Thoracic aorta (tissue), 2 donors: ENCODE measurements around the gene ITGB4. TPM values are rescaled to one million over a fixed set of nuclear protein-coding genes. Genes with fewer than 3 reads are reported as not detected.
"Not testable (repeated sequence)": the region's sequence is repeated elsewhere in the genome, so short reads cannot be mapped to it uniquely, and the experiment has no call there.

Source experiments
- ATAC-seq: fragments of 150-250 bp; one replicate; pipeline ENCODE4 v1.8.0; 2017; ENCODE audit warnings: low read depth; ENCODE audit not compliant: insufficient number of reproducible peaks, low FRiP score
- DNase-seq: peaks from one replicate; pipeline ENCODE4 v3.0.0-alpha.2; 2020; ENCODE audit warnings: low spot score
- H3K27ac ChIP-seq, 2 donors: fragments of 200-600 bp; sonication (generic); 1 replicate in 1 of 2; 2 replicates in 1 of 2; pipeline ENCODE4 v1.5.1; 2016; ENCODE audit warnings: mild to moderate bottlenecking in 2 of 2, moderate library complexity in 2 of 2
- H3K27me3 ChIP-seq: fragments of 200-600 bp; sonication (generic); replicated peaks from 2 replicates; pipeline ENCODE4 v1.6.0; 2016; ENCODE audit warnings: mild to moderate bottlenecking; ENCODE audit not compliant: insufficient read depth
- H3K36me3 ChIP-seq: fragments of 200-600 bp; sonication (generic); one replicate; pipeline ENCODE4 v1.5.1; 2016
- H3K4me1 ChIP-seq, 2 donors: fragments of 200-600 bp; sonication (generic); 1 replicate in 1 of 2; 2 replicates in 1 of 2; pipeline versions ENCODE4 v1.5.1 to v1.6.0; 2016; ENCODE audit warnings: low read depth in 2 of 2, mild to moderate bottlenecking in 1 of 2; ENCODE audit not compliant: control insufficient read depth in 1 of 2
- H3K4me3 ChIP-seq: fragments of 200-600 bp; sonication (generic); 2 replicates; pipeline ENCODE4 v1.5.1; 2016; ENCODE audit warnings: mild to moderate bottlenecking
- H3K9me3 ChIP-seq: fragments of 200-600 bp; sonication (generic); 2 replicates; pipeline ENCODE4 v1.5.1; 2016
- total RNA-seq, 2 donors: library from RNA; depleted of rRNA; stranded (reverse); fragments of >200 nt; gene quantifications; one replicate each; pipeline versions ENCODE4 v1.1.0 to v1.2.3, GENCODE V29; 2016
- TF ChIP-seq, protein P1 (sequence below): fragments of 200-600 bp; sonication (generic); IDR thresholded peaks from one replicate; pipeline ENCODE4 v1.5.1; 2019; ENCODE audit warnings: antibody characterized with exemption

The ITGB4 gene
- total RNA-seq, 2 donors from 2014 or later = 11.6 to 21.1 TPM

DNA sequence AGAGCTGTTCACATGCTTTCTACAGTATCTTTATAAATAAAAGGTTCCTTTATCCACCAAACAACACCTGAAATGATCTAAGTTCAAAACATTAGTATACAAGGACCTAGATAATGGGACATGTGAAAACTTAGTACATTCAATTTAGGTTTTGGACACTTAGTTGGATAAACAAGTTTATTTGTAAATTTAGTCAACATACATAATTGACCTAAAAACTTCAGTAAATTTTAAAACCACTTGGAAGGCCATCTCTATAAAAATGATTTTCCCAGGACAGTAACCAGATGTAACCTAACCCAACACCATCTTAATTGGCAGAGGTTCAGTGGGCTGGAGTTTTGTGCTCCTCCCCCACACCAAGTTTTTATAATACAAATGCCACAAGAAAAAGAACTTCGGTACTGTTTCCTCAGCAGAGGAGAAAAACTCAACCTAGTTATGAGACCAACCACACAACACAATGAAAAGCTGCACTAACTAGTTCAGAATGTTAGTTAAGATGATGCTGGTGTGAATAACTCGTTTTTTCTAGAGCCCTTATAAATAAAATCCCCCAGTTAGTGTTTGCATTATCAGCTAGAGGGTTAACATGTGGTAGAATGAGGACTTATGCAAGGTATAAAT, 56.1 kb downstream of the ITGB4 start:
- Histone ChIP-seq H3K27me3 (no peaks in the 10 kb centered on the region), H3K4me1 (peaks cover 9 to 33% of the 10 kb centered on the region in 2 donors), H3K4me3 (peak overlapping the region; percentile 92), H3K27ac (peak overlapping the region; percentile 4 to 26), H3K9me3 (no peaks in the 10 kb centered on the region), H3K36me3 (peaks cover 28% of the 10 kb centered on the region)
- no peak for ATAC-seq
- TF ChIP-seq, protein P1, sequence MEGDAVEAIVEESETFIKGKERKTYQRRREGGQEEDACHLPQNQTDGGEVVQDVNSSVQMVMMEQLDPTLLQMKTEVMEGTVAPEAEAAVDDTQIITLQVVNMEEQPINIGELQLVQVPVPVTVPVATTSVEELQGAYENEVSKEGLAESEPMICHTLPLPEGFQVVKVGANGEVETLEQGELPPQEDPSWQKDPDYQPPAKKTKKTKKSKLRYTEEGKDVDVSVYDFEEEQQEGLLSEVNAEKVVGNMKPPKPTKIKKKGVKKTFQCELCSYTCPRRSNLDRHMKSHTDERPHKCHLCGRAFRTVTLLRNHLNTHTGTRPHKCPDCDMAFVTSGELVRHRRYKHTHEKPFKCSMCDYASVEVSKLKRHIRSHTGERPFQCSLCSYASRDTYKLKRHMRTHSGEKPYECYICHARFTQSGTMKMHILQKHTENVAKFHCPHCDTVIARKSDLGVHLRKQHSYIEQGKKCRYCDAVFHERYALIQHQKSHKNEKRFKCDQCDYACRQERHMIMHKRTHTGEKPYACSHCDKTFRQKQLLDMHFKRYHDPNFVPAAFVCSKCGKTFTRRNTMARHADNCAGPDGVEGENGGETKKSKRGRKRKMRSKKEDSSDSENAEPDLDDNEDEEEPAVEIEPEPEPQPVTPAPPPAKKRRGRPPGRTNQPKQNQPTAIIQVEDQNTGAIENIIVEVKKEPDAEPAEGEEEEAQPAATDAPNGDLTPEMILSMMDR = no peak
- no peak for DNase-seq

DNA sequence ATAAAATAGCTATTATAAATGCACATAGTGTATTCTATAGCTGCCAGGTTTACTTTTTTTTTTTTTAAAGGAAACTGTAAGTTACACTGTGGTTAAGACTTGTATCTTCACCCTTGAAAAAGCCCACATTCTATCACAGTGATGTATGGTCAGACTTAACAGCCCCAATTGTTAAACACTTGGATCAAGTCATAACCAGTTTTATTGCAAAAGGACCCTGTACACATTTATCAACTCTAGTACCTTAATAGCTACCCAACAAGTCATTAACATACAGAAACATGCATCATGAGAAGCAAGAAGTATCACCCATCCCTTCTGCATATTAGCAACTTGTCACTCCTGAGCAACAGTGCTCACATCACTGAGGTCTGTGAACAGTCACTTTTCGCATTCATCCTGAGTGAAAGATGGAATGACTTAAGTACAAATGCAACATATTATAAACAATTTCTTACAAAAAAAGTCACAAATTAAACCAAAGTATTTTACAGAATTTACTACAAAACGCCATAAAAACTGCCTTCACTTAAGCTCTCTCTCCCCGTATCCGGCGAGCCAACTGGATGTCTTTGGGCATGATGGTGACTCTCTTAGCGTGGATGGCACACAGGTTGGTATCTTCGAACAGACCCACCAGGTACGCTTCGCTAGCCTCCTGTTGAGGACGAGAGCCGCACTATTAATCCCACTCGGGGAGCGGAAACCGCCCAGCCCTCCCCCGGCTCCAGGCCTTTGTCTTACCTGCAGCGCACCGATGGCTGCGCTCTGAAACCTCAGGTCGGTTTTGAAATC, 57.0 kb downstream of the ITGB4 start:
- not testable (repeated sequence) for ATAC-seq, DNase-seq, H3K9me3 ChIP-seq, H3K27me3 ChIP-seq
- peaks cover 28% of the 10 kb centered on the region for H3K36me3 ChIP-seq
- H3K4me3 ChIP-seq = peak overlapping the region; percentile 92
- peak overlapping the region; percentile 94 to 98 for H3K27ac ChIP-seq
- H3K4me1 ChIP-seq = peaks cover 9 to 41% of the 10 kb centered on the region in 2 donors

DNA sequence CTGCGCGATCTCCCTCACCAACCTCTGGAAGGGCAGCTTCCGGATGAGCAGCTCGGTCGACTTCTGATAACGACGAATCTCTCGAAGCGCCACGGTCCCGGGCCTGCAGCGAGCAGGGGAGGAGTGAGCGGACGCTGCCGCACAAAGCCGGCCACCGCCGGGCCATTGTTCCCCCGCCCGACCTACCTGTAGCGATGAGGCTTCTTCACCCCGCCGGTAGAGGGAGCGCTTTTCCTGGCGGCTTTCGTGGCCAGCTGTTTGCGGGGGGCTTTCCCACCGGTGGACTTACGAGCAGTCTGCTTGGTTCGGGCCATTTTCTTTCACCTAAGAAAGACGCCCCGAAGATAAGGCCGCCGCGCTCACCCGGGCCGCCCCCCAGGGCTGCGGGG, 57.6 kb downstream of the ITGB4 start:
- H3K4me1 ChIP-seq = peaks cover 10 to 47% of the 10 kb centered on the region in 2 donors

DNA sequence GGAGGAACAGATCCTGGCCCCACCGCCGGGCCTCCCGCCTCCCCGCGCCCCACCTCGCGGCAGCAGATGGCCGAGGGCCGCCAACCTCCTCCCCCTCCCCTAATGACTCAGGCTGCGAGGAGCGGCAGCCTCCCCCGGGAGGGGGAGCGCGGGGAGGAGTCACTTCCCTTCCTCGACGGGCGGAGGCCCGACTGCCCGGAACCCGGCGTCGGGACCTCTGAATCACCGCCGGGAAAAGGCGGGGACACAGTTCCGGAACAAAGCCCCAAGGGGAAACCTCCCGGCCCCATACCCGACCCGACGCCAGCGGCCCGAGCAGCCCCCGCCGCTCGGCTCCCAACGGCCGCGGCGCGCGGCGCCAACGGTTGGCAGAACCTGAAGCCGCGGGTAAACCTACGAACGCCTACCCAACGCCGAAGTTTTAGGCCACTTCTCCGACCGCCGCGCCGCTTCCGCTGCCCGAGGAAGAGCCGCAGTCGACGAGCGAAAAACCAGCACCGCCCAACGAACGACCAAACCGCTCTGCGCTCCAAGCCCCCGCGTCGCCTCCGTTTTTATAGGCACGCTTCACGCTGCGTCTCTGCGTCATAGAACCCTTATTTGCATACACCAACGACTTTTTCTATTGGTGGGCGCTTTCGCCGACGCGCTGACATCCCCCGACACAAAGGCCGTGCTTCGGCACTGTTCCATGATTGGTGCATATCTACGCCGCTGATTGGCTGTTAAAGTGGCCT, 58.2 kb downstream of the ITGB4 start:
- H3K36me3 ChIP-seq = peaks cover 25% of the 10 kb centered on the region
- peak overlapping the region; percentile 94 to 98 for H3K27ac ChIP-seq
- peak overlapping the region; percentile 92 for H3K4me3 ChIP-seq
- TF ChIP-seq, protein P1 = no peak
- H3K4me1 ChIP-seq = peaks cover 13 to 49% of the 10 kb centered on the region in 2 donors
- no peaks in the 10 kb centered on the region for H3K9me3 ChIP-seq
- peak; percentile 85 for ATAC-seq
- peak; percentile 94 for DNase-seq
- H3K27me3 ChIP-seq = no peaks in the 10 kb centered on the region

More for the DNA sequence above, 57.6 kb downstream of the ITGB4 start:
- Histone ChIP-seq H3K9me3 (no peaks in the 10 kb centered on the region), H3K27ac (peak overlapping the region; percentile 94 to 98), H3K4me3 (peak overlapping the region; percentile 92), H3K36me3 (peaks cover 28% of the 10 kb centered on the region), H3K27me3 (no peaks in the 10 kb centered on the region)
- TF ChIP-seq, protein P1 = peak; percentile 39
- DNase-seq (no peak), ATAC-seq (no peak)

DNA sequence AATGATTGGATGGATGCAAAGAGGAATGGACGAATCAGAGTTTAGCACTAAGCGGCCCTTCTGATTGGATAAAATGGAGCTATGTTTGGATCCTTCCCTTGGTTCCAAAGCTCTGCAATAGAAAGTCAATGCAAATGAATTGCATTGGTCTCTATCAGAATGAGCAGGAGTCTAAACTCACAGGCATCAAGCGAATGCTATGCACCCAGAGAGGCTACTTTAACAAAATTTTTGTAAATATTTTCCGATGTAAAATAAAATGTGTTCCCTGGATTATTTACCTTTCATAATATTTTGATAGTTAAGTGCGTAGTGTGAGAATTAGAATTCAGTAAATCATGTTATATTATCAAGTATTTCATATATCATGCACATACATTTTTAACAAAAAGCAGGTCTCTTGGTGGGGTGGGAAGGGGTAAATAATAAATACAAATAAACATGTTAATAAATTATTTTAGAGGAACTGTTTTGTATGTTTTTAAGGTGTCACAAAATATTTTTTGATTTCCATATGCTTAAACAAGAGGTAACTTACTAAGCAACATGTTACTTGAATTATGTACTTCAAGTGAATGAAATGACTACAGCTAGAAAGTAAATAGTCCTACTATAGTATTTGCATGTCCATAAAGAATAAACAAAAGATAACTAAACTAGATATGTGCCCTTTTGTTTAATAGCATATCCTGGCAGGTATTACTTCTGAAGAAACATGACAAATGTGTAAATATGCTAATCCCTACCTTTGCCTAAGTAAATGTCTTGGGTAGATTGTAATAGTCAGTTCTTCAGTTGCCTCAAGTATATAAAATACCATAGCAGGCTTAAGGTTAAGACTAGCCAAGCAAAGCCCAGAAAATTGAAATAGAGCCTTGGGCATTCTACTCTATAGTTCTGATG, 59.0 kb downstream of the ITGB4 start:
- TF ChIP-seq, protein P1 = no peak
- no peak for DNase-seq
- Histone ChIP-seq H3K9me3 (no peaks in the 10 kb centered on the region), H3K27ac (peak overlapping the region; percentile 22 to 23), H3K36me3 (peaks cover 17% of the 10 kb centered on the region), H3K4me3 (peak overlapping the region; percentile 15), H3K27me3 (no peaks in the 10 kb centered on the region), H3K4me1 (peaks cover 13 to 44% of the 10 kb centered on the region in 2 donors)
- ATAC-seq = no peak
